Naive B cell (primary cell): ENCODE measurements around the gene CHAD. TPM values are rescaled to one million over a fixed set of nuclear protein-coding genes. Genes with fewer than 3 reads are reported as not detected.
A peak's percentile ranks its signal among the peaks of the same experiment; 100 is the strongest.

Source experiments
- ATAC-seq, 2 donors: fragments of 150-1000 bp; cut with Tn5 transposase; 2 replicates each; pipeline ENCODE4 v1.10.0; 2021; ENCODE audit warnings: low read depth in 2 of 2, mild to moderate bottlenecking in 2 of 2, moderate library complexity in 2 of 2
- DNase-seq: peaks from one replicate; pipeline ENCODE4 v3.0.0; 2022
- H3K27ac Mint-ChIP-seq, 6 donors: one replicate each; pipeline ENCODE4 v1.8.0; 2020 to 2022; ENCODE audit warnings: mild to moderate bottlenecking in 6 of 6, mixed read lengths in 6 of 6, moderate library complexity in 5 of 6, inconsistent platforms in 2 of 6
- H3K27me3 Mint-ChIP-seq, 3 donors: one replicate each; pipeline ENCODE4 v1.8.0; 2021 to 2022; ENCODE audit warnings: mixed read lengths in 3 of 3, mild to moderate bottlenecking in 1 of 3
- H3K36me3 Mint-ChIP-seq, 2 donors: one replicate each; pipeline ENCODE4 v1.8.0; 2020 to 2022; ENCODE audit warnings: mixed read lengths in 2 of 2, inconsistent platforms in 1 of 2, mild to moderate bottlenecking in 1 of 2
- H3K4me1 Mint-ChIP-seq, 3 donors: one replicate each; pipeline ENCODE4 v1.8.0; 2020 to 2022; ENCODE audit warnings: mixed read lengths in 3 of 3, inconsistent platforms in 1 of 3, mild to moderate bottlenecking in 1 of 3, moderate library complexity in 1 of 3
- H3K4me3 Mint-ChIP-seq, 8 donors: one replicate each; pipeline ENCODE4 v1.8.0; 2020 to 2022; ENCODE audit warnings: mild to moderate bottlenecking in 8 of 8, mixed read lengths in 8 of 8, moderate library complexity in 8 of 8, inconsistent platforms in 2 of 8
- H3K9me3 Mint-ChIP-seq, 7 donors: one replicate each; pipeline ENCODE4 v1.8.0; 2020 to 2022; ENCODE audit warnings: mixed read lengths in 7 of 7, mild to moderate bottlenecking in 5 of 7, inconsistent platforms in 2 of 7, moderate library complexity in 1 of 7
- polyA plus RNA-seq, 6 donors: library from polyadenylated mRNA; unstranded; fragments of 300-500 nt; fragmentation: Illumina TruSeq; gene quantifications; one replicate each; pipeline ENCODE4 v1.2.3, GENCODE V29; 2021; ENCODE audit warnings: low read depth in 6 of 6

The CHAD gene, protein sequence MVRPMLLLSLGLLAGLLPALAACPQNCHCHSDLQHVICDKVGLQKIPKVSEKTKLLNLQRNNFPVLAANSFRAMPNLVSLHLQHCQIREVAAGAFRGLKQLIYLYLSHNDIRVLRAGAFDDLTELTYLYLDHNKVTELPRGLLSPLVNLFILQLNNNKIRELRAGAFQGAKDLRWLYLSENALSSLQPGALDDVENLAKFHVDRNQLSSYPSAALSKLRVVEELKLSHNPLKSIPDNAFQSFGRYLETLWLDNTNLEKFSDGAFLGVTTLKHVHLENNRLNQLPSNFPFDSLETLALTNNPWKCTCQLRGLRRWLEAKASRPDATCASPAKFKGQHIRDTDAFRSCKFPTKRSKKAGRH
- under 1 TPM in 3 of 6 donors, not detected in 3; 0.14 to 0.24 (median 0.16) TPM for polyA plus RNA-seq

DNA sequence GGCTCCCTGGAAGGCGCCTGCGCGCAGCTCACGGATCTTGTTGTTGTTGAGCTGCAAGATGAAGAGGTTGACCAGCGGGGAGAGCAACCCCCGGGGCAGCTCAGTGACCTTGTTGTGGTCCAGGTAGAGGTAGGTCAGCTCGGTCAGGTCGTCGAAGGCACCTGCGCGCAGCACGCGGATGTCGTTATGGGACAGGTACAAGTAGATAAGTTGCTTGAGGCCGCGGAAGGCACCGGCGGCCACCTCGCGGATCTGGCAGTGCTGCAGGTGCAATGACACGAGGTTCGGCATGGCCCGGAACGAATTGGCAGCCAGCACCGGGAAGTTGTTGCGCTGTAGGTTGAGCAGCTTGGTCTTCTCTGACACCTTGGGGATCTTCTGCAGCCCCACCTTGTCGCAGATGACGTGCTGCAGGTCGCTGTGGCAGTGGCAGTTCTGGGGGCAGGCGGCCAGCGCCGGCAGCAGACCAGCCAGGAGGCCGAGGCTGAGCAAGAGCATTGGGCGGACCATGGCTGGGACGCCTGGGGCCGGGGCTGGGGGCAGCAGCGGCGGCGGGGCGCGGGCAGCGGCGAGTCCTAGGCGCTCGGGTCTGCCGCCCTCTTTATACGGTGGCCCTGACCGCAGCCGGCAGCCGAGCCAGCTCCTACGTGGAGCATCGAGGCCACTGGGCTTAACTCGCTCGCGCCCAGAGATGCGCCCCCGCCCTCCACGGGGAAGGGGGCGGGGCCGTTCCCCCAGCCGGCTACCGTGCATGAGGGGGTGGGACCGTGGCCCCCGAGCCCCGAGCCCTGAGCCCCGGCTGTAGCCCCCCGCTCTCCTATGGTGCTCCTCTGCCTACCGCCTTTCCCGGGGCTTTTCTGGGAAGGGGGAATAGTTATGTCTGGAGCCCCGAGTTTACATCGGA, at the start of gene CHAD:
TSS of gene CHAD (minus strand) at position 577 of the 904 bp plus-strand sequence. CDS start at position 510, 67 bp downstream.
- H3K27me3 Mint-ChIP-seq, result peaks cover 5 to 34% (median 30%) of the 10 kb centered on the region in 3 donors
- peaks cover 6 to 22% (median 8%) of the 10 kb centered on the region in 3 donors for H3K4me1 Mint-ChIP-seq
- H3K36me3 Mint-ChIP-seq, result peaks cover 0 to 23% of the 10 kb centered on the region in 2 donors
- no peaks in the 10 kb centered on the region for H3K9me3 Mint-ChIP-seq
- H3K27ac Mint-ChIP-seq, result peak within 1 kb of the TSS in 1 of 6 donors; percentile 52
- ATAC-seq (peak; percentile 43 to 49), DNase-seq (no peak)
- peak within 1 kb of the TSS in 7 of 8 donors; percentile 37 to 84 (median 65) for H3K4me3 Mint-ChIP-seq

DNA sequence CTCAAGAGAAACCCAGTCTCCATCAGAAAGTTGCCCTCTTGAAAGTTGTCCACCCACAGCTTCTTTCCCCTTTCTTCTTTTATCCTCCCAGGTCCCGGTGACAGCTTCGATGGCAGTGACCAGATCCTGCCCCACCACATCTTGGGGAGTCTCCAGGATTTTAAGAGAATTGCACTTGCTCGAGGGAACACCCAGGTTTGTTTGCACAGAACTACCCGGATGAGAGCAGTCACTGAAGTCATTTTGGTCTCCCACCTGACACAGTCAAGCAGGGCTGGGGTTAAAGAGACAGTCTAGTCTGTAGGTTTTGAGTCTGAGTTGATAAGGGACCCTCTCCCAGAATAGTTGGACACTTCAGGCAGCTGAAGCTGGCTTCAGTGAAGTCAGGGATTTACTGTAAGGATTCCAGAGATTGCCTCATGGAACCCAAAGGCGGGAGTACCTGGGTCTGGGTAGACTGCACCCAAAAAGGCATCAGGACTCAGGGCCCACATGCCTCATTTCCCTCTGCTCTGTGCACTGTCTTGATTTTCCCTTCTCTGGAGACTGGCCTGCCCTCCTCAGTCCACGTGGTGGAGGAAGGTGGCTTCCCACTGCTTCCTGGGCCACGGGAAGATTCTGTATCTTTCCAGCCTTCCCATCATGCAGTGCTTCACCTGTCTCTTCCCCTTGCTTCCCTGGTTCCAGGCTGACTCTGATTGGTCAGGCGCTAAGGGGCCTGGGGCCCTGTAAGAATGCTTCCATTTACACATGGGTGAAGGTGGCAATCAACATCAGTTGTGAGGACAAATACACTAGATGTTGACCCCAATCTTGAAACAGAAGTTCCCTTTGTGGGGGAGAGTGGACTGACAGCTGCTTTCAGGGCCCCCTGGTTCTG, 49.1 kb upstream of the CHAD start:
- Mint-ChIP-seq H3K4me1 (no peaks in the 10 kb centered on the region), H3K27ac (peak overlapping the region in 1 of 6 donors; percentile 37), H3K9me3 (no peaks in the 10 kb centered on the region), H3K4me3 (no peak overlapping the region), H3K27me3 (no peaks in the 10 kb centered on the region), H3K36me3 (no peaks in the 10 kb centered on the region)
- ATAC-seq (no peak), DNase-seq (no peak)

DNA sequence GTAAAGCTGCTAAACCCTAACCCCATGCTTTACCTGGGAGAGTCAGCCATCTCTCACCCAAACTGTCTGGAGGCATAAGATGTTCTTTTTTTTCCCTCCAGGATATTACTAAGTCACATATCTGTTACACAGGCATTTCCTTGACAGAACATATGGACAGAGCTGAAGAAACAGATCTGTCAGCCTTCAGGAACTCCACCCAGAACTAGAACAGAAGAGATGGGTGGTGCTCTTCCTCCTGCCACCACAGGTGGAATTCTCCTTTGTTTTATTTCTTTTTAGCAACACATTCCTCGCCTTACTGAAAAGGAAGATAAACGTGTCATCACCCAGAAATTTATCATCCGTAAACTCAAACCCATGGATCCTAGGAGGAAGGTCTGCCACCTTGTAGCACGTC, 48.3 kb upstream of the CHAD start:
- ATAC-seq (no peak), DNase-seq (no peak)
- peak overlapping the region in 1 of 6 donors; percentile 9 for H3K27ac Mint-ChIP-seq
- H3K36me3 Mint-ChIP-seq, result no peaks in the 10 kb centered on the region
- H3K27me3 Mint-ChIP-seq, result peaks cover 0 to 6% (median 5%) of the 10 kb centered on the region in 3 donors
- no peaks in the 10 kb centered on the region for H3K4me1 Mint-ChIP-seq
- no peaks in the 10 kb centered on the region for H3K9me3 Mint-ChIP-seq
- no peak overlapping the region for H3K4me3 Mint-ChIP-seq

DNA sequence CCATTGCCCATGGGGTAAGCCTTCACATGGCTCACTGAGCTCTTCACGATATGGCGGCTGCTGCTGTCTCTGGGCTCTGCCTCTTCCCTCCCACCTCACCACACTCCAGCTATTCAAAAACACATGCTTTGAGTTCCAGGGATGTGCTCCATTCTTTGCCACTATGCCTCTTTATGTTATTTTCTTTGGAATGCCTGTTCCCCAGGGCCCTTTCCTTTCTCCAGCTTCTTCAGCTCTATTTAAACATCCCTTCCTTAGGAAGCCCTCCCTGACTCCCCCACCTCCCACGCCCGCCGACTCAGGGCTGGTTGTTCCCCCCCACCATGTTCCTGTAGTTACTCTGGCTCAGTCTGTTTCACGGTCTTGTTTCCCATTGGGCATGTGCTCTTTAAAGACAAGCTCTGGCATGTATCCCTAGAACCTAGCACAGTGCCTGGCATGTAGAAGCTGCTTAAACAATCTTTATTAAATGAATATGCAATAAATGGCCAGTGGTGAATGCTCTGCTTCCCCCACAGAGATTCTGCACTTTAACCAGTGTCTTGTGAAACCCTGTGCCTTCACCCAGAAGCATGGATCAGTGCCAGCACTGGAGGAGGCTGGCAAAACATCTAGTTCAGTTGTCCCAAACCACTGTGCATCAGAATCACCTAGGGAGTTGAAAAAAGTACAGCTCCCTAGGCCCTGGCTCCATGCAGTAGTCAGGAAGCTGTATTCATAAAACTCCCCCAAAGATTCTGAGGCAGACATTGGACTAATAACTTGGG, 46.4 kb upstream of the CHAD start:
- ATAC-seq (no peak), DNase-seq (no peak)
- Mint-ChIP-seq H3K36me3 (no peaks in the 10 kb centered on the region), H3K4me1 (no peaks in the 10 kb centered on the region), H3K27ac (no peak overlapping the region), H3K27me3 (peaks cover 0 to 13% (median 13%) of the 10 kb centered on the region in 3 donors), H3K9me3 (no peaks in the 10 kb centered on the region), H3K4me3 (no peak overlapping the region)

DNA sequence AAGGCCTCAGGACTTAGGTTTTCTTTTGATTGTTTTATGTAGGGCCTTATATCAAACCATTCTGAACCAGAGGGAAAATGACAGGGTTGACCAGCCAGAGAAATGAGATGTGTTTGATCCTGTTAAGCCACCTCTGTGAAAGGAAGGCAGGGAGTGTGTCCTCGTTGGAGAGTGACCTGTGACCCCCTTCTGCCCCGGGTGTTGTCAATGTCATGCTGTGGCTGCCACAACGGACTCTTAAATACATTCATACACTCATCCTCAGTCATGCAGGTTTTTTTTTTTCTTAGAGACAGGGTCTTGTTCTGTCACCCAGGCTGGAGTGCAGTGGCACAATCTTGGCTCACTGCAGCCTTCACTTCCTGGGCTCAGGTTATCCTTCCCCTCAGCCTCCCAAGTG, 45.7 kb upstream of the CHAD start:
- H3K4me1 Mint-ChIP-seq, result peaks cover 0 to 3% (median 0%) of the 10 kb centered on the region in 3 donors
- H3K9me3 Mint-ChIP-seq, result no peaks in the 10 kb centered on the region
- ATAC-seq (no peak), DNase-seq (no peak)
- H3K27me3 Mint-ChIP-seq, result peaks cover 0 to 13% (median 13%) of the 10 kb centered on the region in 3 donors
- no peak overlapping the region for H3K27ac Mint-ChIP-seq
- no peaks in the 10 kb centered on the region for H3K36me3 Mint-ChIP-seq
- H3K4me3 Mint-ChIP-seq, result no peak overlapping the region

DNA sequence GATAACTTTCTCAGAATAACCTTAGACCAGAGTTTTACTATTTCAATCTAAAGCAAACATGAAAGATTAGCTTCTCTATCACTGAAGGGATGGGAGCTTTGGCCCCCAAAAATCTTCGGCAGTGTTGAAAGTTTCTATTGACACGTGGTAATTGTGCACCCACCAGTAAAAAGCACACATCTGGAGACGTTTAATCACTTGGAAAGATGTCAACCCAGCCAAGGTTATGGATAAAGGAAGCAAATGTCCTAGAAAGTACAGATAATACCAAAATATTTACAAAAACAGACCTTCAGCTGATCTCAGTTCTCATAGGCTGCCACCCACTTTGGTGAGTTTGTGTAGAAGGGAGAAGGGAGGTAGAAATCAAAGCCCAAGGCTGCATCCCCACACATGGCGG, 44.8 kb upstream of the CHAD start:
- ATAC-seq (no peak), DNase-seq (no peak)
- Mint-ChIP-seq H3K36me3 (no peaks in the 10 kb centered on the region), H3K27me3 (peaks cover 0 to 13% (median 13%) of the 10 kb centered on the region in 3 donors), H3K4me1 (peaks cover 6 to 11% (median 8%) of the 10 kb centered on the region in 3 donors), H3K4me3 (no peak overlapping the region), H3K9me3 (no peaks in the 10 kb centered on the region), H3K27ac (no peak overlapping the region)

DNA sequence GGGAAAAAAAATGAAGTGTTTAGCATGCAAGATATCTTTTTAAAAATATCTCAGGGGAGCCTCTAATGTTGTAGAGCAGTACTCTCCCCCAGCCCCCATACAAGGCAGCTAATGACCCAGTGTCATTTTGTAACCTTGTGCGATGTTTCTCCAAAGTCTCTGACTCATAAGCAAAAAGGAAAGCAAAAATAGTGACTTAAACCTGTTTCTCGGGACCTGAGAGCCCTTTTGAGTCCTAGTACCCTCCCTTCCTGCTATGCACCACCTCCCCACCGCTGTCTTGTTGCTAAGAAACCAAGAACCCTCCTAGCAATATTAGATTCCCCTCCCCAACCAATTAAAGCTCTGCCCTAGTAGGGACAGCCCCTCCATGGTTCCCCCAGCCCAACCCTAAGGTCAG, 42.4 kb upstream of the CHAD start:
- peak overlapping the region in 1 of 6 donors; percentile 26 for H3K27ac Mint-ChIP-seq
- no peak for ATAC-seq
- no peaks in the 10 kb centered on the region for H3K9me3 Mint-ChIP-seq
- no peak for DNase-seq
- peaks cover 8 to 17% (median 12%) of the 10 kb centered on the region in 3 donors for H3K4me1 Mint-ChIP-seq
- H3K4me3 Mint-ChIP-seq, result peak overlapping the region in 1 of 8 donors; percentile 41
- H3K27me3 Mint-ChIP-seq, result peaks cover 0 to 13% (median 13%) of the 10 kb centered on the region in 3 donors
- H3K36me3 Mint-ChIP-seq, result no peaks in the 10 kb centered on the region

DNA sequence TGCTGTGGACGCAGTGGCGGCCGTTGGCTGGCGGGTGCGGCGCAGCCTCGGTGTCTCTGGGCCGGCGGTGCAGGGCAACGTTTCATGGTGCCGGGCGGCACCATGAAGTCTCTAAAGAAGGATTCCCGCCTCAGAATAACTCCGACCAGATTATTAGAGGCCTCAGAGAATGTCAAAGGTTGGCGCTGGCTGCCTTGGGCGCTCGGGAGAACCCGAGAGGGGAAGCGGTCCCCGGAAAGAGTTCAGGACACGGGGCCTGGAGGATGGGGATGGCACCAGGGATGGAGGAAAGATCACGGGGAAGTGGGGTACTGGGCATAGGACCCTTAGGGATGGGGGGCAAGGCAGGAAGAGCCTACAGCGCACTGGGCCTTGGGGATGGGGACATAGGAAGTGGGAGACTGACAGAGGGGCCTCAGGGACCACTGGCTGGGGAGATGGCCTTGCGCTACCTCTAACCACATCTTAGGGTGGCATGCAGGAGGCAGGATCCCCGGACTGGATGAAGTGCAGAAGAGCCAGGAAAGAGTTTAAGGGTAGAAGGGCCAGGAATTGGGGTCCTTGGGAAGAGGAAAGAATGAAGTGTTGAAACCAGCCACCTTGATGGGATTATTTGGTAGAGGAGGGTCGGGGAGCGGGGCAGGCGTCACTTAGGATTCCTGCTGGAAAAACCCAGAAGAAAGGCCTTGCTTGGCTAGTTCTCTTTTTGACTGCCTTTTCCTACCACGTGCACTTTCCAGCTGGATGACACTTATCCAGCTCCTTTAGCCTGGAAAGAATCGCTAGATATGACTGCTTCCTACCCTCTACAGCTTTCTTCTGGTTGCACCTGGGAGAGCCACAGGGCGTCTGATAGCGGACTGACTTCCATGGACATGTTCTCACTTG, 40.1 kb upstream of the CHAD start:
- ATAC-seq, result no peak
- peaks cover 8 to 17% (median 12%) of the 10 kb centered on the region in 3 donors for H3K4me1 Mint-ChIP-seq
- no peaks in the 10 kb centered on the region for H3K9me3 Mint-ChIP-seq
- H3K27ac Mint-ChIP-seq, result peak overlapping the region in 5 of 6 donors; percentile 27 to 94 (median 79)
- DNase-seq, result no peak
- peaks cover 0 to 23% (median 13%) of the 10 kb centered on the region in 3 donors for H3K27me3 Mint-ChIP-seq
- H3K36me3 Mint-ChIP-seq, result no peaks in the 10 kb centered on the region
- H3K4me3 Mint-ChIP-seq, result peak overlapping the region; percentile 80 to 93 (median 90)

DNA sequence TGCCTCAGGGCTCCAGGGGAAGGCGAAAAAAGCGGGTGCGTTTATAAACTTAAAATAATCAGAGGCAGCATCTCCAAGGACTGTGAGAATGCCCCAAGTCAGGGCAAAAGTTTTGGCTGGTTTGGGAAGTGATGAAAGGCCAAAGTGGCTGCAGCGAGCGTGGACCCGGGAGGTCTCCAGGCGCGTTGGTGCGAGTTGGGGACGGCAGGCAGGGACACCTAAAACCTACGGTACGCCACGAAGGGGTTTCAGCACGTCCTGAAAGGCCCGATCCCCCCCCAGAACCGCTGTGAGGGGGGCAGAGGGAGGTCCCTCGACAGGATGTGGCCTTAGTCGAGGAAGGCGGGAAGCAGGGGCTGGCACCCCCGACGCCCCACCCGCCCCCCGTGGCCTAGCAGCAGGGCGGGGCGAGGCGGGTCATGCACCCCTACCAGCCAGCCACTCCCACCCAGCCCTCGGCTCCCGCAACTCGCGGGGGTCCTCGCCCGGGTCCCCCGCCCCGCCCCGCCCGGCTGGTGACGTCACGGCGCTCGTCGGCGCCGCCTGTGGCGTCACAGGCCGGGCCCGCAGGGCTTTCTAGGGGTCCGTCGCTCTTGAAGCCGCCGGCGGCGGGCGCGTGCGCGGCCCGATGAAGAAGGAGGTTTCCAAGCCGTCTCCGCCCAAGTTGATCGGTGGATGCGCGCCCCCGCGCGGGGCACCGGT, 39.3 kb upstream of the CHAD start, which contains the start of gene MYCBPAP:
TSS of gene MYCBPAP (plus strand) at position 569 of the 702 bp plus-strand sequence. CDS start 236 bp downstream, outside the sequence.
- peaks cover 8 to 17% (median 12%) of the 10 kb centered on the region in 3 donors for H3K4me1 Mint-ChIP-seq
- no peaks in the 10 kb centered on the region for H3K9me3 Mint-ChIP-seq
- no peaks in the 10 kb centered on the region for H3K36me3 Mint-ChIP-seq
- DNase-seq, result peak; percentile 71
- peaks cover 0 to 23% (median 13%) of the 10 kb centered on the region in 3 donors for H3K27me3 Mint-ChIP-seq
- peak within 1 kb of the TSS; percentile 81 to 96 (median 92) for H3K4me3 Mint-ChIP-seq
- peak within 1 kb of the TSS; percentile 47 to 97 (median 84) for H3K27ac Mint-ChIP-seq
- ATAC-seq, result peak; percentile 88 to 89

DNA sequence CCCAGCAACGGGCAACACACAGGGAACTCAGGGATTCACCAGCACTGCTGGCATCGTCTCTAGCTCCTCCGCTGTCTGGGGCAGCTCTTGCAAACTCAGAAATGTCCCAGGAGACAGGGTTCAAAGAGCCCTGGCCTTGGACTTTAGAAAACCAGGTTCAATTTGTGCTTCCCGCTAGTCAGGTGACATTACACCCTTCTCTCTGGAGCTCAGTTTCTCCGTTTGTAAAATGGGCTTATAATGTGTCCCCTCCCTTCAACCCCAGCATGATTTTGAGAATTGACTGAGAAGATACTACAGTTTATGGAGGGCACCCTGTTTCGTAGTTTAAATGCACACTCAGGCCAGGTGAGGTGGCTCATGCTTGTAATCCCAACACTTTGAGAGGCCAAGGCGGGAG, 37.6 kb upstream of the CHAD start:
- ATAC-seq (no peak), DNase-seq (no peak)
- H3K36me3 Mint-ChIP-seq, result no peaks in the 10 kb centered on the region
- H3K27me3 Mint-ChIP-seq, result peaks cover 0 to 14% (median under 1%) of the 10 kb centered on the region in 3 donors
- H3K27ac Mint-ChIP-seq, result peak overlapping the region in 1 of 6 donors; percentile 26
- peak overlapping the region in 4 of 8 donors; percentile 3 to 88 (median 20) for H3K4me3 Mint-ChIP-seq
- H3K9me3 Mint-ChIP-seq, result no peaks in the 10 kb centered on the region
- H3K4me1 Mint-ChIP-seq, result peaks cover 8 to 17% (median 12%) of the 10 kb centered on the region in 3 donors
